UCSD-AML1 (cell line): ENCODE data around the gene DCST2.

Experiments used
- DNase-seq: peaks from one replicate; lab custom pipeline; 2025; ENCODE audit not compliant: unreplicated experiment; lab: John Stamatoyannopoulos, UW

DCST2 gene

GRCh38 chr1:155070158-155070621 lies 36.6 kb upstream of the DCST2 start:
- no peak for DNase-seq

- DNase-seq: no peak
These were observed 36.1 kb upstream of the DCST2 start for GRCh38 chr1:155069551-155070157.

GRCh38 chr1:155068599-155068998 lies 35.0 kb upstream of the DCST2 start:
- DNase-seq: no peak

GRCh38 chr1:155066777-155067176 lies 33.2 kb upstream of the DCST2 start:
- DNase-seq: no peak

GRCh38 chr1:155064832-155065429 lies 31.4 kb upstream of the DCST2 start:
- DNase-seq: no peak

- no peak for DNase-seq
These were observed 30.7 kb upstream of the DCST2 start for GRCh38 chr1:155064111-155064831.

- peak; percentile 81 for DNase-seq
These were observed 30.0 kb upstream of the DCST2 start, which contains the start of gene EFNA4 for GRCh38 chr1:155063550-155064110. Gene EFNA4 (plus strand): TSS chr1:155063740. CDS start chr1:155063824, 84 bp downstream.

- DNase-seq: no peak
These were observed 29.3 kb upstream of the DCST2 start for GRCh38 chr1:155062702-155063411.

- no peak for DNase-seq
These were observed 28.6 kb upstream of the DCST2 start for GRCh38 chr1:155062151-155062686.

GRCh38 chr1:155061381-155062150 lies 28.0 kb upstream of the DCST2 start:
- peak; percentile 86 for DNase-seq

GRCh38 chr1:155060736-155061135 lies 27.2 kb upstream of the DCST2 start:
- DNase-seq: no peak

GRCh38 chr1:155057788-155058211 lies 24.2 kb upstream of the DCST2 start:
- DNase-seq: no peak

GRCh38 chr1:155057104-155057503 lies 23.5 kb upstream of the DCST2 start:
- no peak for DNase-seq

GRCh38 chr1:155053531-155054105 lies 20.0 kb upstream of the DCST2 start:
- DNase-seq: no peak

- peak; percentile 58 for DNase-seq
These were observed 19.1 kb upstream of the DCST2 start for GRCh38 chr1:155052439-155053395.

GRCh38 chr1:155051777-155052398 lies 18.3 kb upstream of the DCST2 start:
- DNase-seq: peak; percentile 64

- DNase-seq: no peak
These were observed 17.8 kb upstream of the DCST2 start for GRCh38 chr1:155051342-155051776.
